ENCODE measurements around the gene DHRS7C.

GRCh38 chr17:9788601-9789000 is 2.8 kb downstream of the DHRS7C start:
- TF ChIP-seq CTCF (IDR thresholded peaks at IDR 0.05) (no peak), POLR2A (IDR thresholded peaks at IDR 0.05) (no peak)

Data from thyroid gland (tissue), 4 donors.